Retinal pigment epithelial cell (primary cell): Measurements from ENCODE around the gene OSR1.
A peak's percentile ranks its signal among the peaks of the same experiment; 100 is the strongest.

Source experiments
- DNase-seq: peaks from one replicate; pipeline ENCODE4 v3.0.0-alpha.2; 2010; ENCODE audit warnings: low read depth
- H3K4me3 ChIP-seq: 2 replicates; pipeline ENCODE4 v1.5.1; 2011; ENCODE audit warnings: mild to moderate bottlenecking, low read length, control low read depth, moderate library complexity
- CTCF ChIP-seq: conservative IDR thresholded peaks from 2 replicates; pipeline ENCODE4 v1.5.1; 2011; ENCODE audit warnings: low read depth, low read length, control low read depth, inconsistent platforms

The OSR1 gene

GRCh38 chr2:19355014-19355405, 3.4 kb downstream of the OSR1 start:
- TF ChIP-seq CTCF = no peak
- no peak overlapping the region for H3K4me3 ChIP-seq
- no peak for DNase-seq

GRCh38 chr2:19353721-19354050, 4.7 kb downstream of the OSR1 start:
- no peak overlapping the region for H3K4me3 ChIP-seq
- DNase-seq = no peak
- no peak for TF ChIP-seq CTCF

- no peak for DNase-seq
- H3K4me3 ChIP-seq = no peak overlapping the region
- TF ChIP-seq CTCF = no peak
These were observed 5.3 kb downstream of the OSR1 start for GRCh38 chr2:19352946-19353720.

- no peak for DNase-seq
- TF ChIP-seq CTCF = no peak
- no peak overlapping the region for H3K4me3 ChIP-seq
These were observed 6.3 kb downstream of the OSR1 start for GRCh38 chr2:19351899-19352697.

GRCh38 chr2:19351499-19351898, 6.9 kb downstream of the OSR1 start:
- no peak overlapping the region for H3K4me3 ChIP-seq
- TF ChIP-seq CTCF = no peak

GRCh38 chr2:19350678-19351401, 7.6 kb downstream of the OSR1 start:
- peak overlapping the region; percentile 40 for H3K4me3 ChIP-seq
- DNase-seq = no peak
- no peak for TF ChIP-seq CTCF

More at GRCh38 chr2:19351499-19351898, 6.9 kb downstream of the OSR1 start:
- no peak for DNase-seq
